Mesendoderm (in vitro differentiated cells): ENCODE results near the gene STAM2.

Source experiments
- DNase-seq: peaks from one replicate; pipeline ENCODE4 v3.0.0; 2013
- H2AK5ac ChIP-seq: 2 replicates; pipeline ENCODE4 v1.6.1; 2013; ENCODE audit warnings: low read length, inconsistent platforms
- H2BK120ac ChIP-seq: 2 replicates; pipeline ENCODE4 v1.6.1; 2013; ENCODE audit warnings: low read depth, mild to moderate bottlenecking, low read length, moderate library complexity, mixed read lengths
- H2BK15ac ChIP-seq: replicated peaks from 2 replicates; pipeline ENCODE4 v1.6.1; 2013; ENCODE audit warnings: low read depth, mild to moderate bottlenecking, moderate library complexity
- H2BK5ac ChIP-seq: 2 replicates; pipeline ENCODE4 v1.6.1; 2013; ENCODE audit warnings: low read length, inconsistent platforms
- H3K18ac ChIP-seq: 2 replicates; pipeline ENCODE4 v1.6.1; 2013; ENCODE audit warnings: mild to moderate bottlenecking, low read length, mixed read lengths
- H3K23ac ChIP-seq: one replicate; pipeline ENCODE4 v1.6.1; 2013; ENCODE audit warnings: low read length
- H3K27ac ChIP-seq: 2 replicates; pipeline ENCODE4 v1.5.1; 2013; ENCODE audit warnings: low read depth, mild to moderate bottlenecking, inconsistent platforms, low read length, moderate library complexity
- H3K27me3 ChIP-seq: 2 replicates; pipeline ENCODE4 v1.6.1; 2013; ENCODE audit warnings: low read length, control low read depth, mild to moderate bottlenecking, inconsistent platforms; ENCODE audit not compliant: insufficient read depth, poor library complexity
- H3K36me3 ChIP-seq: 2 replicates; pipeline ENCODE4 v1.6.1; 2013; ENCODE audit warnings: low read length, inconsistent platforms; ENCODE audit not compliant: control insufficient read depth, insufficient read depth
- H3K4ac ChIP-seq: one replicate; pipeline ENCODE4 v1.6.1; 2013; ENCODE audit warnings: low read depth, mild to moderate bottlenecking, low read length, moderate library complexity
- H3K4me1 ChIP-seq: 2 replicates; pipeline ENCODE4 v1.6.1; 2013; ENCODE audit warnings: low read depth, low read length, inconsistent platforms; ENCODE audit not compliant: control insufficient read depth
- H3K4me2 ChIP-seq: 2 replicates; pipeline ENCODE4 v1.6.1; 2013; ENCODE audit warnings: low read length
- H3K4me3 ChIP-seq: 2 replicates; pipeline ENCODE4 v1.5.1; 2013; ENCODE audit warnings: mild to moderate bottlenecking, low read length
- H3K56ac ChIP-seq: one replicate; pipeline ENCODE4 v1.6.1; 2013; ENCODE audit warnings: low read length
- H3K79me1 ChIP-seq: 2 replicates; pipeline ENCODE4 v1.6.1; 2013; ENCODE audit warnings: low read length, inconsistent platforms
- H3K79me2 ChIP-seq: 2 replicates; pipeline ENCODE4 v1.6.1; 2013; ENCODE audit warnings: mild to moderate bottlenecking, low read length; ENCODE audit not compliant: control insufficient read depth, insufficient read depth
- H3K9ac ChIP-seq: 2 replicates; pipeline ENCODE4 v1.6.1; 2013; ENCODE audit warnings: low read length, inconsistent platforms
- H4K5ac ChIP-seq: one replicate; pipeline ENCODE4 v1.6.1; 2013; ENCODE audit warnings: low read length
- H4K8ac ChIP-seq: one replicate; pipeline ENCODE4 v1.6.1; 2013; ENCODE audit warnings: low read depth, mild to moderate bottlenecking, control low read depth, low read length, moderate library complexity
- WGBS: extraction: QIAGEN DNeasy Blood & Tissue Kit; methylation state at CpG from one replicate; pipeline ENCODE4 v1.1.7; 2013; ENCODE audit warnings: low lambda C conversion rate, missing lambda C conversion rate; ENCODE audit not compliant: insufficient coverage; ENCODE audit errors: extremely low coverage; 5-methylcytosine and 5-hydroxymethylcytosine counted together

STAM2 gene

DNA sequence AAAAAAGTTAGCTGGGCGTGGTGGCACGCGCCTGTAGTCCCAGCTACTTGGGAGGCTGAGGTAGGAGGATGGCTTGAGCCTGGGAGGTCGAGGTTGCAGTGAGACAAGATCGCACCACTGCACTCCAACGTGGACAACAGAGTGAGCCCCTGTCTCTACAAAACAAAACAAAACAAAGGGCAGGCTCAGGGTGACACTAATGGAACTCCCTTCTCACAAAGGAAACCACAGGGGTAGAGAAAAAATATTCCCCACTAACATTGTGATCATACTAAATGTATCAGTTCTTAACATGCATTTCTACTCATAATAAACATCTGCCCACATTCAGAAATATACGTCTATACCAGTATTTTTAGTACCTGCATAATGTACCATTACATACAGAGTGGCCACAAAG, 21.1 kb downstream of the STAM2 start:
- H2BK120ac ChIP-seq: no peak overlapping the region
- no peak overlapping the region for H4K5ac ChIP-seq
- no peak overlapping the region for H3K27ac ChIP-seq
- H3K79me2 ChIP-seq: peaks cover 2% of the 10 kb centered on the region
- no peaks in the 10 kb centered on the region for H3K27me3 ChIP-seq
- no peak overlapping the region for H2BK15ac ChIP-seq
- no peak overlapping the region for H3K23ac ChIP-seq
- no CpG with 5 or more reads among the region's 7 CpGs for whole genome bisulfite sequencing
- H3K4ac ChIP-seq: no peak overlapping the region
- H2AK5ac ChIP-seq: no peak overlapping the region
- no peak for DNase-seq
- no peak overlapping the region for H3K4me2 ChIP-seq
- H2BK5ac ChIP-seq: no peak overlapping the region
- H3K79me1 ChIP-seq: peaks cover 11% of the 10 kb centered on the region
- H3K18ac ChIP-seq: no peak overlapping the region
- H3K56ac ChIP-seq: no peak overlapping the region
- no peaks in the 10 kb centered on the region for H3K36me3 ChIP-seq
- H3K4me3 ChIP-seq: no peak overlapping the region
- H3K4me1 ChIP-seq: no peaks in the 10 kb centered on the region
- H3K9ac ChIP-seq: no peak overlapping the region
- no peak overlapping the region for H4K8ac ChIP-seq

DNA sequence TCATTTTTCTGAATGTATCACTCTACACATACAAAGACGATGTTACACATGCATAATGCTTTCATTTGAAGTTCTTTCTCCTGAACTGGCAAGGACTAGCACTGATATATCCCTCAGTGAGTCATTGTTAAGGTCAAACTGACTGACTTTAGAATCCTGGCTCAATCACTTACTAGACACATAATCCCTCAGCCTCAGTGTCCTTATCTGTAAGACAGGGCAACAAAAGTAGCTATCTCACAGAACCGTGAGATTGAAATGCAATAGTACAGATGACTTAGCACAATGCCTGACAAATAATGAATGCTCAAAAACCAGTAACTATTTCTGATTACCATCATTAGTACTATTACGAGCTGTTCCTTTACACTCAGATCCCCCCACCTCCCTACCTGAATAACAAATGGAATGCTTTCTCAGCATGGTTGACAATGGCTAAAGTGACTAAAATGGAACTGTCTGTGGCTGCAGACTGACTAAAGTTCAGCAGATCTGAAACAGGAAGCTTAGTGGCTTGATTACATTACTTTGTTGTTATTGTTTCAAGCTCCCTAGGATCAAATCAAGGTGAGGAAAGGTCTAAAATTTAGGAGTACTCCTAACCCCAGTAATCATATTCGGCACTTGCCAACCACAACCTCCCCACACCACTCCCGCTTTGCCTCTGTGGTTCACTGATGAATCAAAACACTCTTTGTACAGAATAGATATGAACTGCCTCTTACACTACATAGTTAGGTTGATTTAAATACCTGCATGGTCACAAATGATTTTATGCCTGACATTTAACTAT, 40.9 kb downstream of the STAM2 start:
- peak; percentile 27 for DNase-seq
- H3K18ac ChIP-seq: no peak overlapping the region
- H2BK120ac ChIP-seq: no peak overlapping the region
- H2BK15ac ChIP-seq: no peak overlapping the region
- no peak overlapping the region for H3K4me3 ChIP-seq
- no peak overlapping the region for H3K4me2 ChIP-seq
- H3K4ac ChIP-seq: no peak overlapping the region
- H3K36me3 ChIP-seq: peaks cover 2% of the 10 kb centered on the region
- H4K8ac ChIP-seq: no peak overlapping the region
- H3K27ac ChIP-seq: no peak overlapping the region
- no peak overlapping the region for H2AK5ac ChIP-seq
- no peaks in the 10 kb centered on the region for H3K27me3 ChIP-seq
- no peak overlapping the region for H2BK5ac ChIP-seq
- no peaks in the 10 kb centered on the region for H3K79me2 ChIP-seq
- H3K79me1 ChIP-seq: no peaks in the 10 kb centered on the region
- no peak overlapping the region for H3K9ac ChIP-seq
- no peak overlapping the region for H4K5ac ChIP-seq
- no peak overlapping the region for H3K56ac ChIP-seq
- no peak overlapping the region for H3K23ac ChIP-seq
- H3K4me1 ChIP-seq: no peaks in the 10 kb centered on the region
- WGBS: no CpG with 5 or more reads among the region's 5 CpGs

DNA sequence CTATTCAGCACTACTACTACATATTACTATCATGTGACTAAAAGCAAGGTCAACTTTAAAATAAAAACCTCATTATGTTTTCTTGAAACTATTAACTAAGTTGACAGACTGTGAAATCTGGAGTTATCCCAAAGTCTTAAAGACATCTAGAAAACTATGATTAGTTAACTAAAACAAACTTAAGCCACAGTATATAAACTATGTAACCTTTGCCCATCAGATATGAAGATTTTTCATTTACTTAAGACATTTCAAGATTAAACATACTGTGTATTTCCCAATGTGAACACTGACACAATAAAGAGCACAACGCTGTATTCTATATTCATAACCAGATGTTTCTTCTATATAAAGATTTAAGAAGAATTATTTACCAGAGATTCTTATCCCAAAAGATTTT, 43.3 kb downstream of the STAM2 start:
- Histone ChIP-seq H3K27ac (no peak overlapping the region), H3K36me3 (peaks cover 2% of the 10 kb centered on the region), H3K4ac (no peak overlapping the region), H2BK120ac (no peak overlapping the region), H3K4me3 (no peak overlapping the region), H3K79me2 (no peaks in the 10 kb centered on the region), H3K27me3 (no peaks in the 10 kb centered on the region), H3K4me2 (no peak overlapping the region), H2BK5ac (no peak overlapping the region), H3K23ac (no peak overlapping the region), H2BK15ac (no peak overlapping the region), H4K8ac (no peak overlapping the region), H3K9ac (no peak overlapping the region), H2AK5ac (no peak overlapping the region), H3K4me1 (no peaks in the 10 kb centered on the region), H3K79me1 (no peaks in the 10 kb centered on the region), H3K18ac (no peak overlapping the region), H3K56ac (no peak overlapping the region), H4K5ac (no peak overlapping the region)
- DNase-seq: no peak
- no CpG with 5 or more reads among the region's 1 CpG for WGBS

DNA sequence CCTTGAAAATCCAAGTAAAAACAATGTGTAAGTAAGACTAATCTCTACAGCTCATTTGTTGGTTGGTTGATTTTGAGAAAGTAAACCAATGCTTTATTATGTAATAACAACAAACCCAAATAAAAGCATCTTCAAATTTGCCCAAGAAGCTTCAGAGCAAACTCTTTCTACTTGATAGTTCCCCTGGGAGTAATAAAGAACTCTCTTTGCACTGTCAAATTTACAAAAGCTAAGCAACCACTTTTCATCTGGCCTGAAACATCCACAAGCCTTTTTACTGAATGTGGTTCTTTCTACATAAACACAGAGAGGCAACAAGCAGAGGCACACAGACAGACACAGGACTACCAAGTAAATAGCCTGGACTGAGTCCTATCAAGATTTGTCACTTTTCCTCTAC, 47.9 kb downstream of the STAM2 start:
- Histone ChIP-seq H3K4ac (no peak overlapping the region), H3K27me3 (no peaks in the 10 kb centered on the region), H3K23ac (no peak overlapping the region), H3K36me3 (peaks cover 2% of the 10 kb centered on the region), H3K9ac (no peak overlapping the region), H3K27ac (no peak overlapping the region), H2AK5ac (no peak overlapping the region), H3K4me1 (no peaks in the 10 kb centered on the region), H2BK120ac (no peak overlapping the region), H2BK5ac (no peak overlapping the region), H3K18ac (no peak overlapping the region), H4K8ac (no peak overlapping the region), H3K4me3 (no peak overlapping the region), H2BK15ac (no peak overlapping the region), H3K4me2 (no peak overlapping the region), H3K79me1 (no peaks in the 10 kb centered on the region), H3K79me2 (no peaks in the 10 kb centered on the region), H3K56ac (no peak overlapping the region), H4K5ac (no peak overlapping the region)
- DNase-seq: no peak

DNA sequence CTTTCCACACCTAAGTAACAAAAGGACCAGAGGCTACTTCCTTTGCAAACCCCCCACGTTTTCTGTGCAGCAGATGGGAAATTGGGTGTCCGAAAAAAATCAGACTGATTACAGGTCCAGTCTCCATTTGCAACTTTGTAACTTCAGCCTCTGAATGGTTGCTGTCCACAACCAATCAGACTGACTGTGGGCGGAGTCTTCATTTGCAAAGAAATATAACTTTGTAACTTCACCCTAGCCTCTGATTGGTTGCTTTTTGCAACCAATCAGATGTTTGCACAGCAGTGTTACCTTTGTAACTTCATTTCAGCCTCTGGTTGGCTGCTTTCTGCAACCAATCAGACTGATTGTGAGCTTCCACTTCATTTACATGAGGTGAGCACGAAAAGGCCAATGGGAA, 48.9 kb downstream of the STAM2 start:
- H3K4me3 ChIP-seq: no peak overlapping the region
- no CpG with 5 or more reads among the region's 4 CpGs for WGBS
- no peak overlapping the region for H2AK5ac ChIP-seq
- H3K23ac ChIP-seq: no peak overlapping the region
- no peak overlapping the region for H3K56ac ChIP-seq
- no peak overlapping the region for H2BK120ac ChIP-seq
- no peak overlapping the region for H3K27ac ChIP-seq
- no peaks in the 10 kb centered on the region for H3K4me1 ChIP-seq
- H3K36me3 ChIP-seq: peaks cover 2% of the 10 kb centered on the region
- no peak overlapping the region for H4K8ac ChIP-seq
- H2BK15ac ChIP-seq: no peak overlapping the region
- no peak overlapping the region for H3K4me2 ChIP-seq
- H3K79me1 ChIP-seq: no peaks in the 10 kb centered on the region
- no peak for DNase-seq
- no peak overlapping the region for H3K18ac ChIP-seq
- no peak overlapping the region for H2BK5ac ChIP-seq
- no peaks in the 10 kb centered on the region for H3K27me3 ChIP-seq
- no peaks in the 10 kb centered on the region for H3K79me2 ChIP-seq
- no peak overlapping the region for H3K9ac ChIP-seq
- no peak overlapping the region for H4K5ac ChIP-seq
- no peak overlapping the region for H3K4ac ChIP-seq

DNA sequence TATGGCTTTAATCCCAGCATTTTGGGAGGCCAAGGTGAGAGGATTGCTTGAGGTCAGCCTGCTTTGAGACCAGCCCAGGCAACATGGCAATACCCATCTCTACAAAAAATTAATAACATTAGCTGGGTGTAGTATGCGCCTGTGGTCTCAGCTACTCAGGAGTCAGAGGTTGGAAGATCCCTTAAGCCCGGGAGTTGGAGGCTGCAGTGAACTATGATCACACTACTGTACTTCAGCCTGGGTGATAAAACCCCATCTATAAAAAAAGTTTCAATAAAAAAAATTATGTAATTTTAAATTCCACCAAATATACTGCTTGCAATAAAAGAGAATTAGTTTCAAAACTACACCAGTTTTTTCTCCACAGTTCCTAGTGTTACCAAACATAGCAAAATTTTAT, 53.4 kb downstream of the STAM2 start:
- Histone ChIP-seq H3K79me2 (no peaks in the 10 kb centered on the region), H4K5ac (no peak overlapping the region), H4K8ac (no peak overlapping the region), H3K4me3 (no peak overlapping the region), H3K79me1 (no peaks in the 10 kb centered on the region), H3K36me3 (no peaks in the 10 kb centered on the region), H2BK15ac (no peak overlapping the region), H2AK5ac (no peak overlapping the region), H3K23ac (no peak overlapping the region), H2BK5ac (no peak overlapping the region), H2BK120ac (no peak overlapping the region), H3K9ac (no peak overlapping the region), H3K4me2 (no peak overlapping the region), H3K4ac (no peak overlapping the region), H3K18ac (no peak overlapping the region), H3K56ac (no peak overlapping the region), H3K4me1 (no peaks in the 10 kb centered on the region), H3K27me3 (no peaks in the 10 kb centered on the region), H3K27ac (no peak overlapping the region)
- DNase-seq: no peak
- WGBS: no CpG with 5 or more reads among the region's 2 CpGs
